HCT116 (cell line): ENCODE measurements around the gene FRAS1. TPM values are rescaled to one million over a fixed set of nuclear protein-coding genes. Genes with fewer than 3 reads are reported as not detected.

Source experiments
- ATAC-seq: fragments of 200-7000 bp; cut with Tn5 transposase; 2 replicates; pipeline ENCODE4 v1.9.1; 2020; ENCODE audit warnings: mild to moderate bottlenecking, moderate library complexity
- BruUV-seq: library from RNA; stranded (reverse); fragments of 400-500 nt; replicated peaks from 2 replicates; lab custom pipeline; 2021; lab: Mats Ljungman, UMichigan
- CTCF ChIA-PET: fragments of 300-600 bp; sonication (Branson Sonifier 250); formaldehyde crosslinking; loops from one replicate; lab custom pipeline; 2021; ENCODE audit warnings: antibody characterized with exemption; lab: Charles Lee
- POLR2A ChIA-PET: fragments of 300-600, 350-600 bp; sonication (Branson Sonifier 250); formaldehyde crosslinking; loops from one replicate; lab custom pipeline; 2021; ENCODE audit warnings: antibody characterized with exemption; lab: Charles Lee
- RAD21 ChIA-PET, 2 experiments: fragments of 300-600 bp; sonication (Branson Sonifier 250); formaldehyde crosslinking; loops; one replicate each; lab custom pipeline; 2023; ENCODE audit warnings: low total read pairs in 2 of 2; ENCODE audit not compliant: uncharacterized antibody in 2 of 2, unreplicated experiment in 2 of 2, low non-redundant PET in 1 of 2; lab: Charles Lee
- DNase-seq: peaks from one replicate; pipeline ENCODE4 v3.0.0-alpha.2; 2010; ENCODE audit warnings: low read depth, low spot score
- H2AFZ ChIP-seq: fragments of 200-600 bp; shearing (Covaris generic), sonication (generic); 2 replicates; pipeline ENCODE4 v1.6.1; 2017; ENCODE audit warnings: low read depth, mixed run types, mixed read lengths, antibody characterized with exemption, low read length; ENCODE audit not compliant: poor library complexity, severe bottlenecking
- H3K27ac ChIP-seq: 2 replicates; pipeline ENCODE4 v1.5.1; 2012; ENCODE audit warnings: low read depth, low read length
- H3K27me3 ChIP-seq: fragments of 200-600 bp; sonication (generic); 2 replicates; pipeline ENCODE4 v1.6.1; 2016; ENCODE audit warnings: mixed run types, low read length, mixed read lengths; ENCODE audit not compliant: insufficient read depth
- H3K36me3 ChIP-seq, 2 experiments: fragments of 200-500 bp in 1 of 2; fragments of 200-600 bp in 1 of 2; sonication (Bioruptor generic) in 1 of 2; sonication (generic) in 1 of 2; 2 replicates each; pipeline versions ENCODE4 v1.5.1 to v1.6.1; 2014 to 2016; ENCODE audit warnings: low read length in 2 of 2, inconsistent platforms in 1 of 2, mixed read lengths in 1 of 2, mixed run types in 1 of 2; ENCODE audit not compliant: insufficient read depth in 2 of 2, control insufficient read depth in 1 of 2
- H3K4me1 ChIP-seq, 2 experiments: fragments of 200-600 bp in 1 of 2; sonication (generic) in 1 of 2; 2 replicates each; pipeline versions ENCODE4 v1.5.1 to v1.6.1; 2012 to 2017; ENCODE audit warnings: low read length in 2 of 2, inconsistent platforms in 1 of 2, mild to moderate bottlenecking in 1 of 2, mixed read lengths in 1 of 2, mixed run types in 1 of 2, moderate library complexity in 1 of 2; ENCODE audit not compliant: insufficient read depth in 2 of 2, control insufficient read depth in 1 of 2
- H3K4me2 ChIP-seq: fragments of 200-600 bp; sonication (generic); 2 replicates; pipeline ENCODE4 v1.6.1; 2017; ENCODE audit warnings: mixed run types, low read length, mixed read lengths
- H3K4me3 ChIP-seq, 2 experiments: fragments of 200-600 bp in 1 of 2; sonication (generic) in 1 of 2; replicated peaks in 1 of 2; 2 replicates each; pipeline ENCODE4 v1.5.1; 2011 to 2016; ENCODE audit warnings: low read length in 2 of 2, control low read depth in 1 of 2, low read depth in 1 of 2, mild to moderate bottlenecking in 1 of 2, mixed read lengths in 1 of 2, mixed run types in 1 of 2
- H3K79me2 ChIP-seq: fragments of 200-600 bp; sonication (generic); 2 replicates; pipeline ENCODE4 v1.6.1; 2017; ENCODE audit warnings: mild to moderate bottlenecking, mixed run types, low read length, moderate library complexity, mixed read lengths; ENCODE audit not compliant: insufficient read depth
- H3K9ac ChIP-seq: fragments of 200-600 bp; sonication (generic); 2 replicates; pipeline ENCODE4 v1.6.1; 2016; ENCODE audit warnings: low read length, mixed read lengths
- H3K9me2 ChIP-seq: fragments of 200-600 bp; sonication (generic), shearing (Covaris generic); 2 replicates; pipeline ENCODE4 v1.6.1; 2017; ENCODE audit warnings: mixed run types, mild to moderate bottlenecking, moderate library complexity; ENCODE audit not compliant: insufficient read depth
- H3K9me3 ChIP-seq, 2 experiments: fragments of 200-500 bp in 1 of 2; fragments of 200-600 bp in 1 of 2; sonication (Bioruptor generic) in 1 of 2; sonication (generic) in 1 of 2; 2 replicates each; pipeline ENCODE4 v1.6.1; 2014 to 2017; ENCODE audit warnings: low read length in 2 of 2, mixed read lengths in 2 of 2, inconsistent platforms in 1 of 2, low read depth in 1 of 2, mild to moderate bottlenecking in 1 of 2, mixed run types in 1 of 2, moderate library complexity in 1 of 2; ENCODE audit not compliant: control insufficient read depth in 1 of 2, insufficient read depth in 1 of 2
- H4K20me1 ChIP-seq: fragments of 200-600 bp; sonication (generic), shearing (Covaris generic); 2 replicates; pipeline ENCODE4 v1.6.1; 2017; ENCODE audit warnings: mixed run types, mild to moderate bottlenecking, moderate library complexity; ENCODE audit not compliant: insufficient read depth
- EZH2 ChIP-seq: fragments of 200-600 bp; sonication (generic); IDR thresholded peaks from 2 replicates; pipeline ENCODE4 v1.6.1; 2017; ENCODE audit warnings: antibody characterized with exemption, mixed run types
- FOSL1 ChIP-seq: IDR thresholded peaks from 2 replicates; pipeline ENCODE4 v1.6.1; 2012; ENCODE audit warnings: low read depth
- JUND ChIP-seq: IDR thresholded peaks from 2 replicates; pipeline ENCODE4 v1.6.1; 2012
- POLR2AphosphoS5 ChIP-seq: IDR thresholded peaks from 2 replicates; pipeline ENCODE4 v1.6.1; 2011; ENCODE audit warnings: mild to moderate bottlenecking, low read depth, low read length, moderate library complexity
- REST ChIP-seq: IDR thresholded peaks from 2 replicates; pipeline ENCODE4 v1.6.1; 2012; ENCODE audit warnings: low read depth
- TCF7L2 ChIP-seq: IDR thresholded peaks from 2 replicates; pipeline ENCODE4 v1.7.0; 2011; ENCODE audit warnings: borderline replicate concordance, inconsistent platforms; ENCODE audit not compliant: insufficient read depth, insufficient read length; ENCODE audit errors: extremely low read depth
- YY1 ChIP-seq: IDR thresholded peaks from 2 replicates; pipeline ENCODE4 v1.6.1; 2011; ENCODE audit warnings: low read length, low read depth, moderate library complexity, mild to moderate bottlenecking; ENCODE audit not compliant: insufficient replicate concordance; ENCODE audit errors: extremely low read depth
- intact Hi-C: fragments of 100-400 bp; cut with micrococcal nuclease; formaldehyde crosslinking; loops from 2 replicates; pipeline ENCODE4 v1.10.0; 2022
- total RNA-seq: library from RNA; stranded (reverse); gene quantifications from one replicate; pipeline ENCODE4 v1.2.1, GENCODE V29; 2021; ENCODE audit not compliant: unreplicated experiment
- TF ChIP-seq, protein P1 (sequence below): IDR thresholded peaks from 2 replicates; pipeline ENCODE4 v1.6.1; 2012

The FRAS1 gene
- total RNA-seq, 1 experiment from 2014 or later, result 33.5 TPM

DNA sequence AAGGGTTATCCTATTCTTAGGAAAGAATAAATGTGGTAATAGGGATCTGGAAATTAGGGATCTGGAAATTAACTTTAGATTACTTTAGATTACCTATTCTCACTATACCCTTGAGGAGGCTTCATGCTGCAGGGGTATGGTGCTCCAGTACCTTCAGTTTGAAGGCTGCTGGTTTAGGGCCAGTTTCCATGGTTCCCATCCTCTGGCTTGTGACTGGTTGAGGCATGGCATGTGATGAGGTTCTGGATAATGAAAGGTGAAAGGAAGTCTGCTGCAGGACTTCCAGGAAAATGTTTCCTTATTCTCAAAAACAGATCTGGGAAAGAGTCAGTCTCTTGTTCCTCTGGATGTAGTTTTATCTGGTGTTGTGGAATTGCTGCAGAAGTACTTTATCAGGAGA is 25.9 kb downstream of the FRAS1 start:
- BruUV-seq, result no TSS peak
- Histone ChIP-seq H3K9ac (no peak overlapping the region), H3K36me3 (no peaks in the 10 kb centered on the region), H3K4me1 (no peaks in the 10 kb centered on the region), H3K9me3 (no peaks in the 10 kb centered on the region), H3K4me2 (no peak overlapping the region), H3K79me2 (no peaks in the 10 kb centered on the region), H3K27me3 (no peaks in the 10 kb centered on the region), H3K4me3 (no peak overlapping the region), H3K27ac (no peak overlapping the region), H4K20me1 (no peaks in the 10 kb centered on the region; the same call in 1 of the 2 replicates), H3K9me2 (no peaks in the 10 kb centered on the region), H2AFZ (no peak overlapping the region)
- TF ChIP-seq REST (no peak), POLR2AphosphoS5 (no peak), TCF7L2 (no peak), FOSL1 (no peak), EZH2 (no peak), JUND (no peak), YY1 (no peak)
- TF ChIP-seq, protein P1, sequence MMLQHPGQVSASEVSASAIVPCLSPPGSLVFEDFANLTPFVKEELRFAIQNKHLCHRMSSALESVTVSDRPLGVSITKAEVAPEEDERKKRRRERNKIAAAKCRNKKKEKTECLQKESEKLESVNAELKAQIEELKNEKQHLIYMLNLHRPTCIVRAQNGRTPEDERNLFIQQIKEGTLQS, result no peak
- ChIA-PET POLR2A (no interaction called here), RAD21 (no interaction called here), CTCF (no interaction called here)
- ATAC-seq (no peak), DNase-seq (no peak)
- intact Hi-C loops, result no loop called here
